Right lobe of liver (tissue), 6 donors: ENCODE results near the gene RPA1. TPM values are rescaled to one million over a fixed set of nuclear protein-coding genes. Genes with fewer than 3 reads are reported as not detected.

ENCODE experiments used
- ATAC-seq, 4 donors: fragments of 200-7000 bp; cut with Tn5 transposase; one replicate each; pipeline ENCODE4 v1.9.1; 2020; ENCODE audit warnings: mild to moderate bottlenecking in 4 of 4, moderate library complexity in 4 of 4
- DNase-seq, 3 donors: peaks; one replicate each; pipeline ENCODE4 v3.0.0-alpha.2; 2020
- H3K27ac ChIP-seq, 3 donors: fragments of 200-600 bp; one replicate each; pipeline ENCODE4 v1.8.0; 2022
- H3K27me3 ChIP-seq, 2 donors: fragments of 200-600 bp; one replicate each; pipeline ENCODE4 v1.8.0; 2022
- H3K36me3 ChIP-seq, 4 donors: fragments of 200-600 bp; sonication (generic) in 1 of 4; one replicate each; pipeline versions ENCODE4 v1.5.1 to v1.8.0; 2017 to 2022; ENCODE audit warnings: control low read depth in 1 of 4
- H3K4me1 ChIP-seq, 4 donors: fragments of 200-600 bp; sonication (generic) in 1 of 4; one replicate each; pipeline versions ENCODE4 v1.5.1 to v1.8.0; 2017 to 2022; ENCODE audit warnings: control low read depth in 1 of 4
- H3K4me3 ChIP-seq, 3 donors: fragments of 200-600 bp; one replicate each; pipeline ENCODE4 v1.8.0; 2022
- H3K9me3 ChIP-seq, 4 donors: fragments of 200-600 bp; sonication (generic) in 1 of 4; one replicate each; pipeline versions ENCODE4 v1.5.1 to v1.8.0; 2017 to 2022; ENCODE audit warnings: control low read depth in 1 of 4
- CTCF ChIP-seq, 4 donors: fragments of 200-600 bp in 3 of 4; fragments of 450-650 bp in 1 of 4; IDR thresholded peaks; one replicate each; pipeline versions ENCODE4 v1.5.1 to v1.8.0; 2016 to 2022; ENCODE audit warnings: antibody characterized with exemption in 4 of 4, mild to moderate bottlenecking in 2 of 4
- POLR2A ChIP-seq: fragments of 450-650 bp; IDR thresholded peaks from one replicate; pipeline ENCODE4 v1.6.1; 2017; ENCODE audit warnings: antibody characterized with exemption, mild to moderate bottlenecking
- WGBS: methylation state at CpG from one replicate; pipeline ENCODE4 v1.1.6; 2018; ENCODE audit warnings: low coverage, low lambda C conversion rate; ENCODE audit not compliant: insufficient coverage; ENCODE audit errors: missing lambda C conversion rate; 5-methylcytosine and 5-hydroxymethylcytosine counted together
- intact Hi-C, 2 donors: fragments of 100-400 bp; cut with DNase I; formaldehyde crosslinking; loops; one replicate each; pipeline versions ENCODE4 v1.11.2 to v1.14.1; 2022
- total RNA-seq, 6 experiments: library from RNA; depleted of rRNA in 2 of 6; stranded (reverse); fragments of >200 nt in 2 of 6; fragmentation: NEBNext Ultra II Directional in 3 of 6; extraction: Animal tissue kit (Norgen Biotek cat#: 25700) in 3 of 6; gene quantifications; one replicate each; pipeline versions ENCODE4 v1.1.0 to v1.2.4, GENCODE V29; 2016 to 2023
- donor health status: DM: no; HTN: yes; CAD: no.
- donor health status: DM: no; HTN: no; CAD: no.
- donor health status: DM: no; HTN: no; CAD: no.
- donor health status: DM: no; HTN: yes; CAD: no.
- donor health status: DM: no; HTN: yes; CAD: no.

The RPA1 gene
- total RNA-seq, 6 experiments from 2014 or later = 10.9 to 35.5 (median 29.2) TPM

GRCh38 chr17:1942066-1942365 lies 112.2 kb downstream of the RPA1 start:
- Histone ChIP-seq H3K27ac (no peak overlapping the region), H3K4me3 (no peak overlapping the region), H3K9me3 (no peaks in the 10 kb centered on the region), H3K4me1 (no peaks in the 10 kb centered on the region), H3K27me3 (no peaks in the 10 kb centered on the region), H3K36me3 (no peaks in the 10 kb centered on the region)
- TF ChIP-seq CTCF (IDR thresholded peaks at IDR 0.05) (no peak), POLR2A (no peak)
- WGBS = 83% methylated on average over 2 of the region's 7 CpGs
- intact Hi-C loops = no loop called here
- no peak for DNase-seq
- no peak for ATAC-seq

- intact Hi-C loops = no loop called here
- Histone ChIP-seq H3K27ac (no peak overlapping the region), H3K9me3 (no peaks in the 10 kb centered on the region), H3K27me3 (no peaks in the 10 kb centered on the region), H3K36me3 (no peaks in the 10 kb centered on the region), H3K4me1 (no peaks in the 10 kb centered on the region), H3K4me3 (no peak overlapping the region)
- ATAC-seq = no peak
- WGBS = no CpG with 5 or more reads among the region's 21 CpGs
- DNase-seq = no peak
- no peak for TF ChIP-seq CTCF (IDR thresholded peaks at IDR 0.05)
- TF ChIP-seq POLR2A = no peak
Measured at GRCh38 chr17:1942666-1943435, 113.0 kb downstream of the RPA1 start.

- no peak overlapping the region for H3K4me3 ChIP-seq
- H3K27ac ChIP-seq = no peak overlapping the region
- intact Hi-C loops = no loop called here
- no peaks in the 10 kb centered on the region for H3K27me3 ChIP-seq
- no peaks in the 10 kb centered on the region for H3K9me3 ChIP-seq
- no peak for ATAC-seq
- H3K36me3 ChIP-seq = no peaks in the 10 kb centered on the region
- H3K4me1 ChIP-seq = no peaks in the 10 kb centered on the region
- no peak for DNase-seq
- TF ChIP-seq CTCF (IDR thresholded peaks at IDR 0.05) = no peak
- TF ChIP-seq POLR2A = no peak
- WGBS = 80% methylated on average over 2 of the region's 11 CpGs
Measured at GRCh38 chr17:1943436-1943831, 113.6 kb downstream of the RPA1 start.

- TF ChIP-seq POLR2A = no peak
- no peak for TF ChIP-seq CTCF (IDR thresholded peaks at IDR 0.05)
- Histone ChIP-seq H3K4me3 (no peak overlapping the region), H3K4me1 (no peaks in the 10 kb centered on the region), H3K27me3 (no peaks in the 10 kb centered on the region), H3K36me3 (no peaks in the 10 kb centered on the region), H3K27ac (no peak overlapping the region), H3K9me3 (no peaks in the 10 kb centered on the region)
- ATAC-seq = no peak
- intact Hi-C loops = no loop called here
- DNase-seq = no peak
- 92% methylated on average over 9 of the region's 12 CpGs for WGBS
Measured at GRCh38 chr17:1945621-1946020, 115.8 kb downstream of the RPA1 start.
